Measurements from ENCODE around the gene SERPINB8. TPM values are rescaled to one million over a fixed set of nuclear protein-coding genes. Genes with fewer than 3 reads are reported as not detected.
"Not testable (repeated sequence)": the region's sequence is repeated elsewhere in the genome, so short reads cannot be mapped to it uniquely, and the experiment has no call there.

The SERPINB8 gene
- total RNA-seq, 1 experiment from 2014 or later = 0.98 TPM

- peak in 1 of 2 experiments; percentile 31 for TF ChIP-seq CTCF (IDR thresholded peaks at IDR 0.05; ENCODE audit: insufficient read depth in 1 of 2, low read depth in 1 of 2, low read length in 1 of 2, severe bottlenecking in 1 of 2, unreplicated experiment in 1 of 2)
- peak; percentile 51 to 61 for DNase-seq
- H3K4me1 Mint-ChIP-seq (ENCODE audit: low read depth, unreplicated experiment) = no peaks in the 10 kb centered on the region
- Histone ChIP-seq H3K4me3 (ENCODE audit: low read depth, low read length) (no peak overlapping the region), H3K9me3 (no peaks in the 10 kb centered on the region), H3K27me3 (replicated peaks; ENCODE audit: control insufficient read depth, insufficient read depth, low read length) (no peaks in the 10 kb centered on the region), H3K4me1 (no peaks in the 10 kb centered on the region), H3K36me3 (ENCODE audit: control insufficient read depth, insufficient read depth, low read length) (no peaks in the 10 kb centered on the region)
- H3K9me3 Mint-ChIP-seq (ENCODE audit: unreplicated experiment) = no peaks in the 10 kb centered on the region
- no peak overlapping the region for H3K27ac Mint-ChIP-seq (ENCODE audit: unreplicated experiment)
- no peaks in the 10 kb centered on the region for H3K36me3 Mint-ChIP-seq (ENCODE audit: insufficient read depth, unreplicated experiment)
- POLR2A ChIA-PET = no interaction called here
- H3K27me3 Mint-ChIP-seq (ENCODE audit: insufficient read depth, unreplicated experiment) = no peaks in the 10 kb centered on the region
- BruUV-seq (replicated peaks) = no TSS peak
- intact Hi-C loops (cut with micrococcal nuclease; ENCODE audit: unreplicated experiment) = loop anchor here (1.0 to 2.0 kb wide), 2 partner anchors 45 to 88 kb away; no protein-coding TSS in a partner anchor
- CTCF ChIA-PET = interaction anchor here (1.5 kb wide), 1 partner anchor 43 kb away, joined by 3 read pairs; no protein-coding TSS in a partner anchor
- H3K4me3 Mint-ChIP-seq (ENCODE audit: unreplicated experiment) = no peak overlapping the region
Observed at GRCh38 chr18:63936156-63936931, 33.5 kb upstream of the SERPINB8 start.

- intact Hi-C loops (cut with micrococcal nuclease; ENCODE audit: unreplicated experiment) = loop anchor here (1.0 to 2.0 kb wide), 2 partner anchors 46 to 88 kb away; no protein-coding TSS in a partner anchor
- no peak for TF ChIP-seq CTCF (IDR thresholded peaks at IDR 0.05; ENCODE audit: insufficient read depth in 1 of 2, low read depth in 1 of 2, low read length in 1 of 2, severe bottlenecking in 1 of 2, unreplicated experiment in 1 of 2)
- no peaks in the 10 kb centered on the region for H3K27me3 ChIP-seq (replicated peaks; ENCODE audit: control insufficient read depth, insufficient read depth, low read length)
- ChIA-PET CTCF (no interaction called here), POLR2A (no interaction called here)
- H3K4me3 ChIP-seq (ENCODE audit: low read depth, low read length) = no peak overlapping the region
- no peak for DNase-seq
- no peaks in the 10 kb centered on the region for H3K9me3 Mint-ChIP-seq (ENCODE audit: unreplicated experiment)
- H3K4me1 Mint-ChIP-seq (ENCODE audit: low read depth, unreplicated experiment) = no peaks in the 10 kb centered on the region
- H3K4me3 Mint-ChIP-seq (ENCODE audit: unreplicated experiment) = no peak overlapping the region
- no peak overlapping the region for H3K27ac Mint-ChIP-seq (ENCODE audit: unreplicated experiment)
- peaks cover 5% of the 10 kb centered on the region for H3K27me3 Mint-ChIP-seq (ENCODE audit: insufficient read depth, unreplicated experiment)
- no peaks in the 10 kb centered on the region for H3K36me3 Mint-ChIP-seq (ENCODE audit: insufficient read depth, unreplicated experiment)
- no peaks in the 10 kb centered on the region for H3K36me3 ChIP-seq (ENCODE audit: control insufficient read depth, insufficient read depth, low read length)
- BruUV-seq (replicated peaks) = no TSS peak
- no peaks in the 10 kb centered on the region for H3K9me3 ChIP-seq
- no peaks in the 10 kb centered on the region for H3K4me1 ChIP-seq
Observed at GRCh38 chr18:63936932-63937393, 32.9 kb upstream of the SERPINB8 start.

GRCh38 chr18:63940008-63940407 is 29.9 kb upstream of the SERPINB8 start:
- Mint-ChIP-seq H3K27ac (ENCODE audit: unreplicated experiment) (no peak overlapping the region), H3K4me3 (ENCODE audit: unreplicated experiment) (no peak overlapping the region)
- no peak for TF ChIP-seq CTCF (IDR thresholded peaks at IDR 0.05; ENCODE audit: insufficient read depth in 1 of 2, low read depth in 1 of 2, low read length in 1 of 2, severe bottlenecking in 1 of 2, unreplicated experiment in 1 of 2)

GRCh38 chr18:63940543-63941050 is 29.3 kb upstream of the SERPINB8 start:
- H3K36me3 ChIP-seq (ENCODE audit: control insufficient read depth, insufficient read depth, low read length); H3K4me3 ChIP-seq (ENCODE audit: low read depth, low read length); H3K4me1 ChIP-seq; H3K27me3 ChIP-seq (replicated peaks; ENCODE audit: control insufficient read depth, insufficient read depth, low read length); H3K36me3 Mint-ChIP-seq (ENCODE audit: insufficient read depth, unreplicated experiment); POLR2A ChIA-PET; DNase-seq; H3K9me3 ChIP-seq; H3K4me3 Mint-ChIP-seq (ENCODE audit: unreplicated experiment); H3K9me3 Mint-ChIP-seq (ENCODE audit: unreplicated experiment); H3K4me1 Mint-ChIP-seq (ENCODE audit: low read depth, unreplicated experiment); intact Hi-C loops (cut with micrococcal nuclease; ENCODE audit: unreplicated experiment); BruUV-seq (replicated peaks); H3K27ac Mint-ChIP-seq (ENCODE audit: unreplicated experiment); CTCF ChIA-PET: not testable (repeated sequence)
- peaks cover 18% of the 10 kb centered on the region for H3K27me3 Mint-ChIP-seq (ENCODE audit: insufficient read depth, unreplicated experiment)

More at GRCh38 chr18:63940008-63940407, 29.9 kb upstream of the SERPINB8 start:
- Mint-ChIP-seq H3K9me3 (ENCODE audit: unreplicated experiment) (no peaks in the 10 kb centered on the region), H3K4me1 (ENCODE audit: low read depth, unreplicated experiment) (no peaks in the 10 kb centered on the region), H3K36me3 (ENCODE audit: insufficient read depth, unreplicated experiment) (no peaks in the 10 kb centered on the region), H3K27me3 (ENCODE audit: insufficient read depth, unreplicated experiment) (peaks cover 18% of the 10 kb centered on the region)
- intact Hi-C loops (cut with micrococcal nuclease; ENCODE audit: unreplicated experiment) = no loop called here
- ChIA-PET POLR2A (no interaction called here), CTCF (no interaction called here)
- no TSS peak for BruUV-seq (replicated peaks)
- Histone ChIP-seq H3K36me3 (ENCODE audit: control insufficient read depth, insufficient read depth, low read length) (no peaks in the 10 kb centered on the region), H3K4me3 (ENCODE audit: low read depth, low read length) (no peak overlapping the region), H3K4me1 (no peaks in the 10 kb centered on the region), H3K27me3 (replicated peaks; ENCODE audit: control insufficient read depth, insufficient read depth, low read length) (no peaks in the 10 kb centered on the region), H3K9me3 (no peaks in the 10 kb centered on the region)
- no peak for DNase-seq

Measured in Caco-2 (cell line).